ENCODE measurements around the gene EHD1. TPM values are rescaled to one million over a fixed set of nuclear protein-coding genes. Genes with fewer than 3 reads are reported as not detected.
A peak's percentile ranks its signal among the peaks of the same experiment; 100 is the strongest.

The EHD1 gene
- total and polyA plus RNA-seq, 9 of the 15 experiments (the other 6 are each of a cell fraction or from before 2014, with no cell fraction given): 0.46 to 65.0 (median 16.4) TPM

- FAIRE-seq: peak; percentile 100
- peak; percentile 79 for ATAC-seq
- H3K4me2 ChIP-seq (ENCODE audit: insufficient read depth, low read length): peak overlapping the region; percentile 91
- H3K9me3 ChIP-seq (replicated peaks; ENCODE audit: control insufficient read depth, insufficient read depth, low read depth, low read length): no peaks in the 10 kb centered on the region
- WGBS (ENCODE audit: insufficient coverage, low coverage, missing lambda C conversion rate): 2% methylated on average over 9 of the region's 9 CpGs
- intact Hi-C loops (cut with micrococcal nuclease): loop anchor here (1.0 to 10.0 kb wide), 5 partner anchors 18 to 226 kb away; partner anchors contain the start of genes ATG2A, SF1, TM7SF2 and ZNHIT2
- POLR2A ChIA-PET: interaction anchor here (0.6 to 3.4 kb wide), 5 partner anchors 11 to 89 kb away, joined by 4 to 28 read pairs (median 5); partner anchors contain the start of gene EHD1
- no peaks in the 10 kb centered on the region for H3K9me1 ChIP-seq (ENCODE audit: control insufficient read depth, insufficient read depth, low read length)
- H4K20me1 ChIP-seq (replicated peaks; ENCODE audit: control insufficient read depth, insufficient read depth, low read length): no peaks in the 10 kb centered on the region
- H3K4me1 ChIP-seq (replicated peaks in 1 of 2; ENCODE audit: control insufficient read depth in 2 of 2, insufficient read depth in 2 of 2, low read length in 2 of 2): peaks cover 44 to 86% of the 10 kb centered on the region in 2 experiments
- no peak overlapping the region; the same call in 1 of the 2 replicates for H3K4me3 ChIP-seq
- BruUV-seq (replicated peaks): no TSS peak
- no peaks in the 10 kb centered on the region for H3K79me2 ChIP-seq (ENCODE audit: control insufficient read depth, insufficient read depth, low read length)
- H3K36me3 ChIP-seq (ENCODE audit: control insufficient read depth, insufficient read depth, low read length): no peaks in the 10 kb centered on the region
- peak overlapping the region; percentile 70 to 86; a peak in 3 of 4 replicates for H3K9ac ChIP-seq (ENCODE audit: insufficient read depth in 1 of 2, low read depth in 2 of 2, low read length in 2 of 2)
- no peaks in the 10 kb centered on the region for H3K27me3 ChIP-seq (ENCODE audit: control insufficient read depth in 2 of 2, insufficient read depth in 2 of 2, low read length in 2 of 2)
- CTCF ChIA-PET (ENCODE audit: low intra/inter-chr PET ratio): no interaction called here
- H2AFZ ChIP-seq (ENCODE audit: low read depth, low read length): peak overlapping the region; percentile 64; the same call in 1 of the 2 replicates
- in situ Hi-C loops (cut with MboI): no loop called here
- H3K27ac ChIP-seq (ENCODE audit: extremely low read depth, low read depth, low read length): peak overlapping the region; percentile 82
- peak; percentile 92 to 98 (median 95) for DNase-seq (ENCODE audit: extremely low read depth in 1 of 4, low spot score in 3 of 4)
- TF ChIP-seq ZNF184 (CRISPR knock-in tag; IDR thresholded peaks at IDR 0.05) (no peak), CBFB (CRISPR knock-in tag; IDR thresholded peaks at IDR 0.05) (0 out of 2 replicates have a peak, but pooled peaks have one; percentile 39), NCOA6 (IDR thresholded peaks at IDR 0.05) (no peak), ZBTB17 (CRISPR knock-in tag; IDR thresholded peaks at IDR 0.05) (peak; percentile 77; the same call in 1 of the 2 replicates), EP400 (IDR thresholded peaks at IDR 0.05) (peak; percentile 84), SMAD1 (IDR thresholded peaks at IDR 0.05; ENCODE audit: low read depth, low read length, partially characterized antibody) (peak; percentile 83), ESRRA (IDR thresholded peaks at IDR 0.05; ENCODE audit: borderline replicate concordance, low read depth) (peak; percentile 69; the same call in 1 of the 2 replicates), SMARCB1 (IDR thresholded peaks at IDR 0.05; ENCODE audit: insufficient read length, low read depth) (peak; percentile 26), TARDBP (IDR thresholded peaks at IDR 0.05) (peak; percentile 89; the same call in 1 of the 2 replicates), CBFA2T3 (IDR thresholded peaks at IDR 0.05) (peak; percentile 99), RB1 (IDR thresholded peaks at IDR 0.05; ENCODE audit: low read depth) (peak; percentile 71; the same call in 1 of the 2 replicates), CBX3 (IDR thresholded peaks at IDR 0.05; ENCODE audit: borderline replicate concordance in 1 of 2, low read length in 2 of 2) (peak in 1 of 2 experiments; percentile 79; a peak in 2 of 3 replicates), TCF3 (CRISPR knock-in tag; IDR thresholded peaks at IDR 0.05) (peak; percentile 99), C11orf30 (IDR thresholded peaks at IDR 0.05; ENCODE audit: low read depth) (peak; percentile 78)
- TF ChIP-seq, protein P1, sequence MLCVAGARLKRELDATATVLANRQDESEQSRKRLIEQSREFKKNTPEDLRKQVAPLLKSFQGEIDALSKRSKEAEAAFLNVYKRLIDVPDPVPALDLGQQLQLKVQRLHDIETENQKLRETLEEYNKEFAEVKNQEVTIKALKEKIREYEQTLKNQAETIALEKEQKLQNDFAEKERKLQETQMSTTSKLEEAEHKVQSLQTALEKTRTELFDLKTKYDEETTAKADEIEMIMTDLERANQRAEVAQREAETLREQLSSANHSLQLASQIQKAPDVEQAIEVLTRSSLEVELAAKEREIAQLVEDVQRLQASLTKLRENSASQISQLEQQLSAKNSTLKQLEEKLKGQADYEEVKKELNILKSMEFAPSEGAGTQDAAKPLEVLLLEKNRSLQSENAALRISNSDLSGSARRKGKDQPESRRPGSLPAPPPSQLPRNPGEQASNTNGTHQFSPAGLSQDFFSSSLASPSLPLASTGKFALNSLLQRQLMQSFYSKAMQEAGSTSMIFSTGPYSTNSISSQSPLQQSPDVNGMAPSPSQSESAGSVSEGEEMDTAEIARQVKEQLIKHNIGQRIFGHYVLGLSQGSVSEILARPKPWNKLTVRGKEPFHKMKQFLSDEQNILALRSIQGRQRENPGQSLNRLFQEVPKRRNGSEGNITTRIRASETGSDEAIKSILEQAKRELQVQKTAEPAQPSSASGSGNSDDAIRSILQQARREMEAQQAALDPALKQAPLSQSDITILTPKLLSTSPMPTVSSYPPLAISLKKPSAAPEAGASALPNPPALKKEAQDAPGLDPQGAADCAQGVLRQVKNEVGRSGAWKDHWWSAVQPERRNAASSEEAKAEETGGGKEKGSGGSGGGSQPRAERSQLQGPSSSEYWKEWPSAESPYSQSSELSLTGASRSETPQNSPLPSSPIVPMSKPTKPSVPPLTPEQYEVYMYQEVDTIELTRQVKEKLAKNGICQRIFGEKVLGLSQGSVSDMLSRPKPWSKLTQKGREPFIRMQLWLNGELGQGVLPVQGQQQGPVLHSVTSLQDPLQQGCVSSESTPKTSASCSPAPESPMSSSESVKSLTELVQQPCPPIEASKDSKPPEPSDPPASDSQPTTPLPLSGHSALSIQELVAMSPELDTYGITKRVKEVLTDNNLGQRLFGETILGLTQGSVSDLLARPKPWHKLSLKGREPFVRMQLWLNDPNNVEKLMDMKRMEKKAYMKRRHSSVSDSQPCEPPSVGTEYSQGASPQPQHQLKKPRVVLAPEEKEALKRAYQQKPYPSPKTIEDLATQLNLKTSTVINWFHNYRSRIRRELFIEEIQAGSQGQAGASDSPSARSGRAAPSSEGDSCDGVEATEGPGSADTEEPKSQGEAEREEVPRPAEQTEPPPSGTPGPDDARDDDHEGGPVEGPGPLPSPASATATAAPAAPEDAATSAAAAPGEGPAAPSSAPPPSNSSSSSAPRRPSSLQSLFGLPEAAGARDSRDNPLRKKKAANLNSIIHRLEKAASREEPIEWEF (CRISPR knock-in tag; IDR thresholded peaks at IDR 0.05): no peak
- TF ChIP-seq, protein P2, sequence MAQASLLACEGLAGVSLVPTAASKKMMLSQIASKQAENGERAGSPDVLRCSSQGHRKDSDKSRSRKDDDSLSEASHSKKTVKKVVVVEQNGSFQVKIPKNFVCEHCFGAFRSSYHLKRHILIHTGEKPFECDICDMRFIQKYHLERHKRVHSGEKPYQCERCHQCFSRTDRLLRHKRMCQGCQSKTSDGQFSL (CRISPR knock-in tag; IDR thresholded peaks at IDR 0.05): peak; percentile 59; the same call in 1 of the 2 replicates
- TF ChIP-seq, protein P2 (tag; IDR thresholded peaks at IDR 0.05): no peak
These were observed 10.5 kb upstream of the EHD1 start for GRCh38 chr11:64888729-64889511.

All from K562 (cell line).